Neuronal stem cell (in vitro differentiated cells): ENCODE measurements around the gene CASZ1.

ENCODE experiments used
- DNase-seq: peaks from one replicate; pipeline ENCODE4 v3.0.0-alpha.2; 2013; ENCODE audit warnings: low spot score
- H2AFZ ChIP-seq: one replicate; pipeline ENCODE4 v1.6.1; 2013; ENCODE audit warnings: mild to moderate bottlenecking, low read length, inconsistent platforms
- H2AK5ac ChIP-seq: 2 replicates; pipeline ENCODE4 v1.6.1; 2013; ENCODE audit warnings: low read depth, mild to moderate bottlenecking, inconsistent platforms, low read length, moderate library complexity, mixed read lengths
- H2BK120ac ChIP-seq: 2 replicates; pipeline ENCODE4 v1.6.1; 2013; ENCODE audit warnings: low read depth, mild to moderate bottlenecking, inconsistent platforms, low read length, moderate library complexity, mixed read lengths
- H2BK12ac ChIP-seq: one replicate; pipeline ENCODE4 v1.6.1; 2013; ENCODE audit warnings: low read length, inconsistent platforms
- H2BK15ac ChIP-seq: 2 replicates; pipeline ENCODE4 v1.6.1; 2013; ENCODE audit warnings: mild to moderate bottlenecking, low read length, inconsistent platforms, mixed read lengths
- H2BK5ac ChIP-seq: one replicate; pipeline ENCODE4 v1.6.1; 2013; ENCODE audit warnings: inconsistent platforms, mild to moderate bottlenecking, low read length, moderate library complexity
- H3K14ac ChIP-seq: one replicate; pipeline ENCODE4 v1.6.1; 2013; ENCODE audit warnings: low read length, inconsistent platforms
- H3K18ac ChIP-seq: 2 replicates; pipeline ENCODE4 v1.6.1; 2013; ENCODE audit warnings: low read length, inconsistent platforms
- H3K23ac ChIP-seq: 2 replicates; pipeline ENCODE4 v1.6.1; 2013; ENCODE audit warnings: low read depth, mild to moderate bottlenecking, mixed read lengths, low read length, inconsistent platforms; ENCODE audit not compliant: poor library complexity
- H3K27ac ChIP-seq: replicated peaks from 3 replicates; pipeline ENCODE4 v1.5.1; 2013; ENCODE audit warnings: low read length, inconsistent platforms
- H3K27me3 ChIP-seq, 3 experiments: 2 replicates each; pipeline ENCODE4 v1.6.1; 2013; ENCODE audit warnings: low read length in 3 of 3, mild to moderate bottlenecking in 2 of 3, inconsistent platforms in 1 of 3, low read depth in 1 of 3, mixed read lengths in 1 of 3, moderate library complexity in 1 of 3; ENCODE audit not compliant: control insufficient read depth in 3 of 3, insufficient read depth in 3 of 3
- H3K36me3 ChIP-seq, 2 donors: replicated peaks in 1 of 2; 2 replicates each; pipeline ENCODE4 v1.6.1; 2013; ENCODE audit warnings: low read length in 2 of 2; ENCODE audit not compliant: control insufficient read depth in 2 of 2, insufficient read depth in 2 of 2
- H3K4ac ChIP-seq: 2 replicates; pipeline ENCODE4 v1.6.1; 2013; ENCODE audit warnings: inconsistent platforms, mild to moderate bottlenecking, low read length, moderate library complexity
- H3K4me1 ChIP-seq, 2 donors: 1 replicate in 1 of 2; 2 replicates in 1 of 2; pipeline ENCODE4 v1.6.1; 2013; ENCODE audit warnings: low read length in 2 of 2, low read depth in 1 of 2; ENCODE audit not compliant: control insufficient read depth in 2 of 2, insufficient read depth in 1 of 2
- H3K4me2 ChIP-seq: one replicate; pipeline ENCODE4 v1.6.1; 2013; ENCODE audit warnings: mild to moderate bottlenecking, low read length, inconsistent platforms; ENCODE audit not compliant: insufficient read depth, poor library complexity, severe bottlenecking
- H3K4me3 ChIP-seq, 2 donors: 2 replicates each; pipeline ENCODE4 v1.5.1; 2013; ENCODE audit warnings: low read length in 2 of 2, mild to moderate bottlenecking in 2 of 2, inconsistent platforms in 1 of 2, moderate library complexity in 1 of 2
- H3K79me1 ChIP-seq: one replicate; pipeline ENCODE4 v1.6.1; 2013; ENCODE audit warnings: low read depth, mild to moderate bottlenecking, inconsistent platforms, low read length, moderate library complexity
- H3K9ac ChIP-seq: one replicate; pipeline ENCODE4 v1.6.1; 2013; ENCODE audit warnings: mild to moderate bottlenecking, low read depth, low read length, inconsistent platforms; ENCODE audit not compliant: poor library complexity
- H3K9me3 ChIP-seq, 2 donors: replicated peaks in 1 of 2; 2 replicates each; pipeline versions ENCODE3 to v1.6.1; 2013; ENCODE audit warnings: low read length in 2 of 2, mild to moderate bottlenecking in 2 of 2, inconsistent platforms in 1 of 2, low read depth in 1 of 2, mixed read lengths in 1 of 2, moderate library complexity in 1 of 2; ENCODE audit not compliant: control insufficient read depth in 2 of 2, insufficient read depth in 1 of 2
- H4K8ac ChIP-seq: one replicate; pipeline ENCODE4 v1.6.1; 2013; ENCODE audit warnings: low read depth, mild to moderate bottlenecking, inconsistent platforms, low read length, moderate library complexity
- H4K91ac ChIP-seq: one replicate; pipeline ENCODE4 v1.6.1; 2013; ENCODE audit warnings: low read length, low read depth, mild to moderate bottlenecking, inconsistent platforms; ENCODE audit not compliant: poor library complexity
- WGBS, 2 donors: extraction: QIAGEN DNeasy Blood & Tissue Kit; methylation state at CpG; one replicate each; pipeline ENCODE4 v1.1.7; 2013; ENCODE audit warnings: missing lambda C conversion rate in 2 of 2, mixed read lengths in 1 of 2; ENCODE audit not compliant: insufficient read length in 2 of 2, insufficient replicate concordance in 1 of 2; ENCODE audit errors: extremely low coverage in 2 of 2; 5-methylcytosine and 5-hydroxymethylcytosine counted together

The CASZ1 gene

GRCh38 chr1:10835421-10835820 lies 39.0 kb upstream of the CASZ1 start:
- H2AK5ac ChIP-seq, result peak overlapping the region; percentile 93

GRCh38 chr1:10834770-10835412 lies 38.4 kb upstream of the CASZ1 start:
- peaks cover 0 to 21% (median 2%) of the 10 kb centered on the region in 3 experiments for H3K27me3 ChIP-seq
- peak overlapping the region; percentile 77 for H2BK120ac ChIP-seq
- WGBS, 2 donors, result no CpG with 5 or more reads among the region's 16 CpGs
- no peak overlapping the region for H3K4me3 ChIP-seq
- no peaks in the 10 kb centered on the region for H3K36me3 ChIP-seq
- no peak for DNase-seq
- H2AK5ac ChIP-seq, result peak overlapping the region; percentile 93
- peak overlapping the region; percentile 87 for H2BK5ac ChIP-seq
- H3K27ac ChIP-seq, result no peak overlapping the region
- peak overlapping the region; percentile 96 for H3K18ac ChIP-seq
- H2BK12ac ChIP-seq, result no peak overlapping the region
- no peak overlapping the region for H3K23ac ChIP-seq
- peaks cover 11 to 26% of the 10 kb centered on the region in 2 donors for H3K4me1 ChIP-seq
- peak overlapping the region; percentile 24 for H3K9ac ChIP-seq
- H3K14ac ChIP-seq, result no peak overlapping the region
- peak overlapping the region; percentile 59 for H3K4me2 ChIP-seq
- H2AFZ ChIP-seq, result no peak overlapping the region
- peak overlapping the region; percentile 63 for H2BK15ac ChIP-seq
- H4K8ac ChIP-seq, result no peak overlapping the region
- peak overlapping the region; percentile 38 for H4K91ac ChIP-seq
- H3K4ac ChIP-seq, result no peak overlapping the region
- no peaks in the 10 kb centered on the region for H3K9me3 ChIP-seq
- H3K79me1 ChIP-seq, result no peaks in the 10 kb centered on the region

More at GRCh38 chr1:10835421-10835820, 39.0 kb upstream of the CASZ1 start:
- peaks cover 11 to 24% of the 10 kb centered on the region in 2 donors for H3K4me1 ChIP-seq
- no peak overlapping the region for H3K9ac ChIP-seq
- H3K36me3 ChIP-seq, result no peaks in the 10 kb centered on the region
- no peak overlapping the region for H3K23ac ChIP-seq
- H2BK15ac ChIP-seq, result peak overlapping the region; percentile 63
- no peaks in the 10 kb centered on the region for H3K9me3 ChIP-seq
- peak overlapping the region; percentile 59 for H3K4me2 ChIP-seq
- H3K27me3 ChIP-seq, result peaks cover 0 to 16% (median 2%) of the 10 kb centered on the region in 3 experiments
- H3K18ac ChIP-seq, result peak overlapping the region; percentile 92
- no peak overlapping the region for H3K27ac ChIP-seq
- peak overlapping the region; percentile 87 for H2BK5ac ChIP-seq
- no peak overlapping the region for H3K4me3 ChIP-seq
- no peak overlapping the region for H4K8ac ChIP-seq
- peak overlapping the region; percentile 53 for H2BK120ac ChIP-seq
- no peak overlapping the region for H3K14ac ChIP-seq
- H3K79me1 ChIP-seq, result no peaks in the 10 kb centered on the region
- peak overlapping the region; percentile 82 for H2AFZ ChIP-seq
- no CpG with 5 or more reads among the region's 12 CpGs for WGBS, 2 donors
- no peak overlapping the region for H2BK12ac ChIP-seq
- peak overlapping the region; percentile 9 for H4K91ac ChIP-seq
- H3K4ac ChIP-seq, result no peak overlapping the region
- DNase-seq, result peak; percentile 30

GRCh38 chr1:10833630-10834557 lies 37.4 kb upstream of the CASZ1 start:
- Histone ChIP-seq H2BK12ac (no peak overlapping the region), H2AK5ac (no peak overlapping the region), H3K9me3 (no peaks in the 10 kb centered on the region), H3K9ac (no peak overlapping the region), H3K4me1 (peaks cover 11 to 28% of the 10 kb centered on the region in 2 donors), H3K36me3 (no peaks in the 10 kb centered on the region), H3K79me1 (no peaks in the 10 kb centered on the region), H2AFZ (no peak overlapping the region), H3K27ac (no peak overlapping the region), H2BK120ac (no peak overlapping the region), H3K14ac (no peak overlapping the region), H2BK15ac (no peak overlapping the region), H3K4me3 (no peak overlapping the region), H3K4me2 (no peak overlapping the region), H3K18ac (no peak overlapping the region), H4K8ac (no peak overlapping the region), H3K4ac (no peak overlapping the region), H4K91ac (no peak overlapping the region), H2BK5ac (no peak overlapping the region), H3K27me3 (peaks cover 0 to 28% (median 2%) of the 10 kb centered on the region in 3 experiments), H3K23ac (no peak overlapping the region)
- no peak for DNase-seq
- WGBS, 2 donors, result no CpG with 5 or more reads among the region's 9 CpGs

- Histone ChIP-seq H2BK12ac (no peak overlapping the region), H3K4ac (no peak overlapping the region), H3K79me1 (no peaks in the 10 kb centered on the region), H3K4me1 (peaks cover 11 to 28% of the 10 kb centered on the region in 2 donors), H3K23ac (no peak overlapping the region), H2BK15ac (no peak overlapping the region), H2BK5ac (no peak overlapping the region), H3K27ac (no peak overlapping the region), H3K9me3 (no peaks in the 10 kb centered on the region), H3K18ac (no peak overlapping the region), H2AK5ac (no peak overlapping the region), H3K4me2 (no peak overlapping the region), H4K8ac (no peak overlapping the region), H3K27me3 (peaks cover 0 to 37% (median 2%) of the 10 kb centered on the region in 3 experiments), H2BK120ac (no peak overlapping the region), H3K4me3 (no peak overlapping the region), H3K36me3 (no peaks in the 10 kb centered on the region), H2AFZ (no peak overlapping the region), H4K91ac (no peak overlapping the region), H3K9ac (no peak overlapping the region), H3K14ac (no peak overlapping the region)
- WGBS, 2 donors, result no CpG with 5 or more reads among the region's 3 CpGs
- DNase-seq, result no peak
These were observed 36.3 kb upstream of the CASZ1 start for GRCh38 chr1:10832703-10833102.
